ENCODE data around the gene PRPF19.

- TF ChIP-seq CTCF (conservative IDR thresholded peaks at IDR 0.05; ENCODE audit: low read depth, low read length): no peak
- TF ChIP-seq NFE2L2 (IDR thresholded peaks at IDR 0.05; ENCODE audit: low read depth, low read length): no peak
- no peak for TF ChIP-seq POLR2A (IDR thresholded peaks at IDR 0.05; ENCODE audit: low read depth, low read length)
Measured at GRCh38 chr11:60914633-60915247, 8.4 kb upstream of the PRPF19 start.
